Kidney (tissue), 14 donors: ENCODE data around the gene VTI1B. TPM values are rescaled to one million over a fixed set of nuclear protein-coding genes. Genes with fewer than 3 reads are reported as not detected.

ENCODE experiments used
- DNase-seq, 5 donors: peaks; one replicate each; pipeline ENCODE4 v3.0.0-alpha.2; 2013 to 2020
- FAIRE-seq: peaks from 2 replicates; lab custom pipeline; 2012; peaks lifted over from hg19 to GRCh38; lab: Jason Lieb, UNC
- H3K27ac ChIP-seq, 2 donors: one replicate each; pipeline ENCODE4 v1.7.0; 2013; ENCODE audit warnings: low read depth in 2 of 2, low read length in 2 of 2, inconsistent platforms in 1 of 2
- H3K27me3 ChIP-seq: one replicate; pipeline ENCODE4 v1.7.1; 2013; ENCODE audit warnings: low read length, inconsistent platforms; ENCODE audit not compliant: control insufficient read depth, insufficient read depth
- H3K36me3 ChIP-seq, 3 donors: one replicate each; pipeline versions ENCODE4 v1.7.0 to v1.7.1; 2013; ENCODE audit warnings: low read length in 3 of 3, control low read depth in 1 of 3, inconsistent platforms in 1 of 3; ENCODE audit not compliant: insufficient read depth in 3 of 3, control insufficient read depth in 2 of 3
- H3K4me1 ChIP-seq, 3 donors: one replicate each; pipeline versions ENCODE4 v1.7.0 to v1.7.1; 2013; ENCODE audit warnings: low read length in 3 of 3, inconsistent platforms in 1 of 3, low read depth in 1 of 3; ENCODE audit not compliant: control insufficient read depth in 2 of 3, insufficient read depth in 2 of 3
- H3K4me3 ChIP-seq, 3 donors: one replicate each; pipeline versions ENCODE4 v1.7.0 to v1.8.1; 2013; ENCODE audit warnings: low read length in 3 of 3, control low read depth in 1 of 3, inconsistent platforms in 1 of 3
- H3K9ac ChIP-seq, 3 donors: one replicate each; pipeline versions ENCODE4 v1.7.0 to v1.7.1; 2013; ENCODE audit warnings: low read length in 3 of 3, control low read depth in 1 of 3, inconsistent platforms in 1 of 3
- H3K9me3 ChIP-seq, 3 donors: one replicate each; pipeline versions ENCODE4 v1.7.0 to v1.7.1; 2013; ENCODE audit warnings: low read length in 3 of 3, control low read depth in 1 of 3, inconsistent platforms in 1 of 3; ENCODE audit not compliant: control insufficient read depth in 2 of 3, insufficient read depth in 1 of 3
- CTCF ChIP-seq: IDR thresholded peaks from 3 replicates; pipeline ENCODE4 v1.5.1; 2012; ENCODE audit warnings: mild to moderate bottlenecking, moderate library complexity, borderline replicate concordance; ENCODE audit not compliant: insufficient read depth; ENCODE audit errors: extremely low read depth
- intact Hi-C: fragments of 100-400 bp; cut with DNase I; formaldehyde crosslinking; loops from one replicate; pipeline ENCODE4 v1.11.1; 2022
- polyA plus RNA-seq: library from polyadenylated mRNA; stranded (reverse); fragments of 350-450 nt; fragmentation: Illumina TruSeq; extraction: RNeasy Lipid Tissue Mini Kit (QIAGEN cat#74804); gene quantifications from one replicate; pipeline ENCODE4 v1.2.3, GENCODE V29; 2014; ENCODE audit warnings: low read depth, low replicate concordance; ENCODE audit not compliant: insufficient read depth
- total RNA-seq: library from RNA; stranded (reverse); fragmentation: NEBNext Ultra II Directional; extraction: Animal tissue kit (Norgen Biotek cat#: 25700); gene quantifications from one replicate; pipeline ENCODE4 v1.2.1, GENCODE V29; 2021
- donor health status: control.
- donor health status: control.
- donor health status: control.
- donor health status: control.
- donor health status: control.
- donor health status: DM: yes; HTN: yes; CAD: no.
- donor health status: Normal renal cell carcinoma (clear cell type).

The VTI1B gene
- total and polyA plus RNA-seq, 2 donors from 2014 or later = 110 to 211 TPM

GRCh38 chr14:67633451-67634147 is 40.8 kb downstream of the VTI1B start:
- H3K4me1 ChIP-seq = peaks cover 0 to 3% (median 0%) of the 10 kb centered on the region in 3 donors
- H3K9me3 ChIP-seq = no peaks in the 10 kb centered on the region
- FAIRE-seq (no peak), DNase-seq (no peak)
- peaks cover 0 to 4% (median 3%) of the 10 kb centered on the region in 3 donors for H3K36me3 ChIP-seq
- H3K27me3 ChIP-seq = no peaks in the 10 kb centered on the region
- H3K27ac ChIP-seq = no peak overlapping the region
- H3K4me3 ChIP-seq = no peak overlapping the region
- TF ChIP-seq CTCF = no peak
- H3K9ac ChIP-seq = no peak overlapping the region
- intact Hi-C loops = no loop called here

GRCh38 chr14:67630938-67631337 is 43.5 kb downstream of the VTI1B start:
- intact Hi-C loops = no loop called here
- peaks cover 0 to 3% (median 0%) of the 10 kb centered on the region in 3 donors for H3K36me3 ChIP-seq
- TF ChIP-seq CTCF = no peak
- peaks cover 0 to 3% (median 0%) of the 10 kb centered on the region in 3 donors for H3K4me1 ChIP-seq
- no peak overlapping the region for H3K4me3 ChIP-seq
- H3K9me3 ChIP-seq = no peaks in the 10 kb centered on the region
- no peaks in the 10 kb centered on the region for H3K27me3 ChIP-seq
- no peak overlapping the region for H3K27ac ChIP-seq
- DNase-seq (no peak), FAIRE-seq (no peak)
- no peak overlapping the region for H3K9ac ChIP-seq

GRCh38 chr14:67630186-67630585 is 44.2 kb downstream of the VTI1B start:
- H3K27me3 ChIP-seq = no peaks in the 10 kb centered on the region
- H3K36me3 ChIP-seq = peaks cover 0 to 3% (median 0%) of the 10 kb centered on the region in 3 donors
- FAIRE-seq = no peak
- H3K4me3 ChIP-seq = no peak overlapping the region
- H3K4me1 ChIP-seq = peaks cover 0 to 3% (median 0%) of the 10 kb centered on the region in 3 donors
- H3K9me3 ChIP-seq = no peaks in the 10 kb centered on the region
- intact Hi-C loops = no loop called here
- no peak for DNase-seq
- H3K27ac ChIP-seq = no peak overlapping the region
- TF ChIP-seq CTCF = no peak
- H3K9ac ChIP-seq = no peak overlapping the region
